ENCODE results near the gene SLC41A2.

DNA sequence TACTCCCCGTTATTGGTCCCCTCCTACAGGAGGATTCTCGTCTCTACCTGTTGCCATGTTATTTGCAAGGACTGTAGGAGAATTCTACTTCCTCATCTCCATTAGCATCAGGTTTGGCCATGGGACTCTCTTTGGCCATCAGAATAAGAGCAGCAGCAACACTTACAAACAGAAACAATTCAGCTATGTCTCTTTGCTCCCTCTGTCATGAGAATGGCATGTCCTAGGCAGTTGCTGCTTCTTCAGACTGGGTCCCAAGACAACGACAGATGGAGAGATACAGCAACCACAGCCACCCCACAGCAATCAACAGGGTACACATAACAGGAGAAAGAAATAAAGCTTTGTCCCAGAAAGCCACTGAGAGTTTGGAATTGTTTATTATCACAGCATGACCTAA, 19.7 kb downstream of the SLC41A2 start:
- TF ChIP-seq NR2C2 (CRISPR knock-in tag; IDR thresholded peaks at IDR 0.05): no peak
- TF ChIP-seq NR2C2 (tag; IDR thresholded peaks at IDR 0.05): no peak
- TF ChIP-seq PBX2 (CRISPR knock-in tag; IDR thresholded peaks at IDR 0.05; ENCODE audit: low read depth): no peak
- TF ChIP-seq PBX2 (tag; conservative IDR thresholded peaks at IDR 0.05; ENCODE audit: low read depth): no peak
- no peak for TF ChIP-seq LCOR (CRISPR knock-in tag; IDR thresholded peaks at IDR 0.05)
- TF ChIP-seq BACH1 (tag; IDR thresholded peaks at IDR 0.05): no peak
- TF ChIP-seq THRA (IDR thresholded peaks at IDR 0.05): no peak

All from K562 (cell line).